Measurements from ENCODE around the gene SCUBE1.

SCUBE1 gene

DNA sequence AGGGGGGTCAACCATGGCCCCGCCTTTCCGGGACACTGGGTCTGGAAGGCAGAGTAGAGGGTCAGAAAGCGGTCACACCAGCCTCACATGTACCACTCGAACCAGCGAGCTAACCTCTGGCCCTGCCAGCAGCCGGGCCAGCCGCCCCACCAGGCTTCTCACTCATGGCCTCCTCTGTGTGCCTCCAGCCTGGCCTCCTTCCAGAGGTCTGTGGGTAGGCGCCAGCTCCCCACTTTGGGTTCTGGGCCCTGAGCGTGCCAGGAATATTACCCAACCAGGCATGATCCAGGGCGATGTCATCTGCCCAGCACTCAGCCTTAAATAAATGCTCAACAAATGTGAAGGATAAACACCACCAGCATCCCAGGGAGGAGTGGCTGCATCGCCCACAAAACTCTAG, 5.8 kb downstream of the SCUBE1 start:
- H3K4me3 ChIP-seq (ENCODE audit: low read depth, low read length), result no peak overlapping the region
- TF ChIP-seq, protein P1, sequence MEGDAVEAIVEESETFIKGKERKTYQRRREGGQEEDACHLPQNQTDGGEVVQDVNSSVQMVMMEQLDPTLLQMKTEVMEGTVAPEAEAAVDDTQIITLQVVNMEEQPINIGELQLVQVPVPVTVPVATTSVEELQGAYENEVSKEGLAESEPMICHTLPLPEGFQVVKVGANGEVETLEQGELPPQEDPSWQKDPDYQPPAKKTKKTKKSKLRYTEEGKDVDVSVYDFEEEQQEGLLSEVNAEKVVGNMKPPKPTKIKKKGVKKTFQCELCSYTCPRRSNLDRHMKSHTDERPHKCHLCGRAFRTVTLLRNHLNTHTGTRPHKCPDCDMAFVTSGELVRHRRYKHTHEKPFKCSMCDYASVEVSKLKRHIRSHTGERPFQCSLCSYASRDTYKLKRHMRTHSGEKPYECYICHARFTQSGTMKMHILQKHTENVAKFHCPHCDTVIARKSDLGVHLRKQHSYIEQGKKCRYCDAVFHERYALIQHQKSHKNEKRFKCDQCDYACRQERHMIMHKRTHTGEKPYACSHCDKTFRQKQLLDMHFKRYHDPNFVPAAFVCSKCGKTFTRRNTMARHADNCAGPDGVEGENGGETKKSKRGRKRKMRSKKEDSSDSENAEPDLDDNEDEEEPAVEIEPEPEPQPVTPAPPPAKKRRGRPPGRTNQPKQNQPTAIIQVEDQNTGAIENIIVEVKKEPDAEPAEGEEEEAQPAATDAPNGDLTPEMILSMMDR (IDR thresholded peaks at IDR 0.05; ENCODE audit: low read depth, low read length), result no peak

- no peak overlapping the region for H3K4me3 ChIP-seq (ENCODE audit: low read depth, low read length)
- TF ChIP-seq, protein P1 (IDR thresholded peaks at IDR 0.05; ENCODE audit: low read depth, low read length), result no peak
These were observed 8.8 kb downstream of the SCUBE1 start for GRCh38 chr22:43334378-43334777.

DNA sequence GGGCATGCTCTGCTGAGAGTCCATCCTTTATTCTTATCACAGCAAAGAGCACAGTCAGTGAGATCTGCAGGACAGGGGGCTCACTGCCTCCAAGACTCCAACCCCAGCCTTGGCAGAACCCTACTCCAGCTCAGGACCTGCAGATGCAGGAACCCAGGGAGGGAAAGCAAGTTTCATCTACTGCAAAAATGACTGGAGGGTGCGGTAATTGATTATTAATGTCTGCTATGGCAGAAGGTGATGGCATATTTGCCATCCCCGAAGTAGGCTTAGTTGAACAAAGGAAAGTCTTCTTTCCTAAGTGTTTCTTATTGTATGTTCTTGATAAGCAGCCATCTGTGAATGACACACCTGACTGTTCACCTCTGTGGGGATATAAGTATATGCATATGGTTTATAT, 9.2 kb downstream of the SCUBE1 start:
- TF ChIP-seq, protein P1 (IDR thresholded peaks at IDR 0.05; ENCODE audit: low read depth, low read length), result no peak
- H3K4me3 ChIP-seq (ENCODE audit: low read depth, low read length), result no peak overlapping the region

DNA sequence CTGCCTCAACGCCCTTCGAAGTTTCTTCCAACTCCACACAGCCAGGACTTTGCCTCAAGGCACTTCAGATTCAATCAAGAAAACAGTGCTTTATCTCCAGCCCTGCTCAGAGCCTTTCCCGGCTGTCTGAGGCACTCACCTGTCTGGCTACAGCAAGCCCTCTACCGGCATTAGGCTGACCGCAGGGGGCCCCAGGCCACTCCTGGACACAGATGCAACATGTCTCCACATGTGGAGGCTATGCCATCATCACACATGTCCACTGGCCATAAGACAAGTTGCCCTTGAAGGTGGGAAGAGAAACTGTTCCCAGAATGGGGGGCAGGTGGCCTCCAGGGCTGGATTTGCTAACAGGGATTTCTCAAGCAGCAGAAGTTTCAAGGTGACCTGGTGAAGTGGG, 10.0 kb downstream of the SCUBE1 start:
- TF ChIP-seq, protein P1 (IDR thresholded peaks at IDR 0.05; ENCODE audit: low read depth, low read length), result no peak
- H3K4me3 ChIP-seq (ENCODE audit: low read depth, low read length), result no peak overlapping the region

- TF ChIP-seq, protein P1 (IDR thresholded peaks at IDR 0.05; ENCODE audit: low read depth, low read length), result no peak
- no peak overlapping the region for H3K4me3 ChIP-seq (ENCODE audit: low read depth, low read length)
These were observed 11.5 kb downstream of the SCUBE1 start for GRCh38 chr22:43331698-43332097.

DNA sequence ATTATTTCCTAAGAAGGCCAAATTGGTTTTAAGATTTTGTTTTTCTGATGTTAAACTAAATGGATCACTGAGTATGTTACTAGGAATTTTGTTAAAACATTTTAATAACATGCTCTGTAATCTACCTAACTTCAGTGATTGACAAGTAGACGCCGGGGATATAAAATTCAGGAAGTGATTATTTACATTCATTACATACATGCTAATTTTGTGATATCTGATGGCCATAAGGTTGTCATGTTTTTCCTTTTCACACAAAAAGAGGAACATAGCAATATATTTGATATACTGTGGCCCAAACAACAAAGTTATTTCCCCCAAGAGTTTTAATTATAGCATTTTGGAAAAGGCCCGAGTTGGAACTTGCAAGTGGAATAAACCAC, 12.1 kb downstream of the SCUBE1 start:
- H3K4me3 ChIP-seq (ENCODE audit: low read depth, low read length), result no peak overlapping the region

DNA sequence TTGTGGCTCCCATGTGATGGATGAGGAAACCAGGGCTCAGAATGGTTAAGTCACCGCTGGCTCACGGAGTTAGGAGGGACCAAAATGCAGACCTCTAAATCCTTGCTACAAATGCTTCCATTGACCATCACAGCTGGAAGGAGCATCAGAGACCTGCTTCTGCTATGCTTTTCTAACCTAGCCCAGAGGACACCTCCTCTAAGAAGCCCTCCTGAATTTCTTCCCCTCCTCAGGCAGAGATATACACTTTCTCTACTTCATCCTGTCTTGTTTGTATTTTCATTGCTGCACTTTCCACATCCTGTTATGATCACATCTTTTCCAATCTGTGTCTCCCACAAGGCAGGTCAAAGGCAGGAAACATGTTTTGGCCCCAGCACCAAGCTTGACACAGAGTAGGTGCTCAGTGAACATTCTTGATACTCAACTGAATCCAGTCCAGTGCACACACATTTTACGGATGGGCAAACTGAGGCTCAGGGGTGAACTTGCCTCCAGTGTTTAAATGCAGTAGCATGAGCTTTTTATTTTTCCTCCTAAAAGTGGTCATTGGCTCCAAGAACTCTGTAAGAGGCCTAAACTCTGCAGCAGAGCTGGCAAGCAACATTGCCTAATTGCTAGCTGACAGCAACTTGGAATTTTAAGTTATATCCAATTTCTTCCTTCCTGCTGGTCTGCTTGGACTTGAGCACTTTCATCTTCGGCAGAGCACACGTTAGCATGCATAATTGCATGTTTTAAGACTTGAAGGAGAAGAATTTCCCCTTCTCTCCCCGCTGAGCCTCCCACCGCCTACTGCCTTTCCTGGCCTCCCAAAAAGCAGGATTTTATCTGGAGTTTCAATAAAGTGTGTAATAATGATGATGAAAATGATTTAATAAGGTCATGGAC, 12.7 kb downstream of the SCUBE1 start:
- no peak overlapping the region for H3K4me3 ChIP-seq (ENCODE audit: low read depth, low read length)
- TF ChIP-seq, protein P1 (IDR thresholded peaks at IDR 0.05; ENCODE audit: low read depth, low read length), result no peak

More for the DNA sequence above, 12.1 kb downstream of the SCUBE1 start:
- TF ChIP-seq, protein P1 (IDR thresholded peaks at IDR 0.05; ENCODE audit: low read depth, low read length), result no peak
